Measurements from ENCODE around the gene ADGRV1.
A peak's percentile ranks its signal among the peaks of the same experiment; 100 is the strongest.
"Not testable (repeated sequence)": the region's sequence is repeated elsewhere in the genome, so short reads cannot be mapped to it uniquely, and the experiment has no call there.

The ADGRV1 gene

DNA sequence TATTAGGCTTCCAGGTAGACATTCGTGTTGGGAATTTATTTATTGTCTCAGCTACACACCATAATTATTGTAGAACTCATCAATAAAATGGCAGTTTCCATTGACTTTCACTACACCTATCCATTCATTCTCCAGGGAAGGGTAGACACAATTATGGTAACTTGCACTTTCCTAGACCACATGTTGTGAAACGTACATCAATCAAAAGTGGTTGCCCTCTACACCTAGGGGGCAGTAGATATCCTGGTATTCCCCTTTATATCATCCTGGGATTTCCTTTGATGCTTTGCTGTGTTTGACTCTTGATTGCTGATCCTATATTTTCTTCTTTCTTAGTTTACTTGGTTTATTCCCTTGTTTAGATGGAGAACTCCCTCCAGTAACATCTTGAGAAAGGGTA lies 47.9 kb downstream of the ADGRV1 start:
- no peak for DNase-seq (ENCODE audit: low spot score)
- TF ChIP-seq, protein P1, sequence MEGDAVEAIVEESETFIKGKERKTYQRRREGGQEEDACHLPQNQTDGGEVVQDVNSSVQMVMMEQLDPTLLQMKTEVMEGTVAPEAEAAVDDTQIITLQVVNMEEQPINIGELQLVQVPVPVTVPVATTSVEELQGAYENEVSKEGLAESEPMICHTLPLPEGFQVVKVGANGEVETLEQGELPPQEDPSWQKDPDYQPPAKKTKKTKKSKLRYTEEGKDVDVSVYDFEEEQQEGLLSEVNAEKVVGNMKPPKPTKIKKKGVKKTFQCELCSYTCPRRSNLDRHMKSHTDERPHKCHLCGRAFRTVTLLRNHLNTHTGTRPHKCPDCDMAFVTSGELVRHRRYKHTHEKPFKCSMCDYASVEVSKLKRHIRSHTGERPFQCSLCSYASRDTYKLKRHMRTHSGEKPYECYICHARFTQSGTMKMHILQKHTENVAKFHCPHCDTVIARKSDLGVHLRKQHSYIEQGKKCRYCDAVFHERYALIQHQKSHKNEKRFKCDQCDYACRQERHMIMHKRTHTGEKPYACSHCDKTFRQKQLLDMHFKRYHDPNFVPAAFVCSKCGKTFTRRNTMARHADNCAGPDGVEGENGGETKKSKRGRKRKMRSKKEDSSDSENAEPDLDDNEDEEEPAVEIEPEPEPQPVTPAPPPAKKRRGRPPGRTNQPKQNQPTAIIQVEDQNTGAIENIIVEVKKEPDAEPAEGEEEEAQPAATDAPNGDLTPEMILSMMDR (IDR thresholded peaks at IDR 0.05; ENCODE audit: borderline replicate concordance, control extremely low read depth, extremely low read depth, insufficient read depth, missing control alignments) = peak; percentile 26
- in situ Hi-C loops (cut with MboI; ENCODE audit: low sequenced_read_pairs, unreplicated experiment) = loop anchor here (10.0 kb wide), 1 partner anchor 172 kb away; no protein-coding TSS in a partner anchor

DNA sequence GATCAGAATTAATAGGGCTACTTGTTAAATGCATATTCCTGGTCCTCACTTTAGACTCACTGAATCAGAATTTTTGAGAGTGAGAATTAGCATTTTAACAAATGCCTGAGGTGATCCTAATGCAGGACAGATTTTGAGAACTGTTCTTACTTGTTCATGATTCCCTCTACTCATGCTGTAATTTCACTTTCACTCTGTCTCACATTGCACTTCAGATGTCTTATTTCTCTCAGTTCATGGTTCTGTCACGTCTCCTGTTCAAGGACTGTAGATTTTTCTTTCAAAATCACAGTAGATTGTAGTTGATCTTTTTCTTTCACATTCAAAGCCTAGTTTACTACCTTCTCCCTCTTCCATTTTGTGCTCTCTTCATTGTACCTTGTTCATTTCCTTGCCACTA lies 54.3 kb downstream of the ADGRV1 start:
- peak; percentile 56 for DNase-seq (ENCODE audit: low spot score)
- TF ChIP-seq, protein P1 (IDR thresholded peaks at IDR 0.05; ENCODE audit: borderline replicate concordance, control extremely low read depth, extremely low read depth, insufficient read depth, missing control alignments) = no peak
- in situ Hi-C loops (cut with MboI; ENCODE audit: low sequenced_read_pairs, unreplicated experiment) = no loop called here

DNA sequence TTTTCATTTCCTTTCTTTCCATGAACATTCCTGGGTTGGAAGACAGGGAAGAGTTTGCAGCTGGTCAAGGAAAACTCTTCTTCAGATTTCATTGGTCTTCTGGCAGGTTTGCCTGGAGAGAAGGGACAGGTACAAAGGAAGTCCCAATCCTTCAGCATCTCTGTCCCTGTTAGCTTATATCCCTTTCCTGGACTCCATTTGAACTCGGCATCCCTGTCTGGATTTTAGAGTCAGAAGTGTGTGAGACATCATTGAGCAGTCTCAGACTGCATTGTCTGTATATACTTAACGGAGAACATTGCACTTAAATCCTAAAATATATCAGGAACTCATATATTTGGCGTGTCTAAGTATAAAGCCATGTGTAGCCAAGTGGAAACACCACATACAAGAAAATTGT lies 54.9 kb downstream of the ADGRV1 start:
- TF ChIP-seq, protein P1 (IDR thresholded peaks at IDR 0.05; ENCODE audit: borderline replicate concordance, control extremely low read depth, extremely low read depth, insufficient read depth, missing control alignments) = no peak
- DNase-seq (ENCODE audit: low spot score) = no peak
- in situ Hi-C loops (cut with MboI; ENCODE audit: low sequenced_read_pairs, unreplicated experiment) = no loop called here

DNA sequence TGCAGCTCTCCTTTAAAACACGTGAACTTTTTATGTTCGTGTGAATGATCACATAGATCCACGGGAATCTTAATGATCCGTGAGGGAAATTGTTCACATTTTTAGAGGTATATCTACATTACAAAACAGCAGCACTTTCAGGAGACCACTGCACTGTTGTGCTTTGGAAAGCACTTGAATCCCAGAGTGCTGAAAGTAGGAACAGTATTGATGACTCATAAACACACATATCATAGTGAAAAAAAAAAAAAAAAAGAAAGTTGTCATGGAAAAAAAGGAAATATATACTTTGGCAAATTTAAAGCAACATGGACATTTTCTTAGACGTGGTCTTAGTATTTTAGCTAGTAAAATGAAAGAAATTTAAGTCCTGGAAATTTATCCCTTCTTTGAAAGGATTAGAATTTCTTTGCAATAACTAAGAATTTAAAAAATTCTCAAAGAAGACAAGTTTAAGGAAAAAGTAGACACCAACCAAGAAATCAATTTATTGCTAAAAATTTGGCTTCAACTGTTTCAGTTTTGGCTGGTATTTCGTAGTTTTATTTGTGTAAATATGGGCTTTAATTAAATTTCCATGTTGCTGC lies 55.4 kb downstream of the ADGRV1 start:
- in situ Hi-C loops (cut with MboI; ENCODE audit: low sequenced_read_pairs, unreplicated experiment) = no loop called here
- TF ChIP-seq, protein P1 (IDR thresholded peaks at IDR 0.05; ENCODE audit: borderline replicate concordance, control extremely low read depth, extremely low read depth, insufficient read depth, missing control alignments) = no peak
- DNase-seq (ENCODE audit: low spot score) = no peak

DNA sequence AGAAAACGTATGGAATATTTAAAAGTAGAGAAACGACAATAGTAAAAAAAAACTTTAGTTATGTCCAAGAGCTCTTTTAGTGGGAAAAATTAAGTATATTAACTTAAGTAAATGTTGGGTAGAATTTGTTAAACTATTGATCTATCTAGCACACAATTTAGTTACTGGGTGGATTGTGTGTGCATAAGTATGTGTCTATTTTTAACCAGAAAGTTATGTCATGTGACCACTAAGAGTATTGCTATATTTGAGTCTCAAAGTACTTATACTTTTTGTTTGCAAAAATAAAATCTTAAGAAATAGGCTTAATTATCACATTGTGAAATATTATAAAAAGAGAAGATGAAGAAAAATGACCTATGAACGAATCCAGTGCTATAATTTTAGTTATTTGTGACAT lies 56.8 kb downstream of the ADGRV1 start:
- no peak for DNase-seq (ENCODE audit: low spot score)
- TF ChIP-seq, protein P1 (IDR thresholded peaks at IDR 0.05; ENCODE audit: borderline replicate concordance, control extremely low read depth, extremely low read depth, insufficient read depth, missing control alignments) = no peak
- in situ Hi-C loops (cut with MboI; ENCODE audit: low sequenced_read_pairs, unreplicated experiment) = no loop called here

DNA sequence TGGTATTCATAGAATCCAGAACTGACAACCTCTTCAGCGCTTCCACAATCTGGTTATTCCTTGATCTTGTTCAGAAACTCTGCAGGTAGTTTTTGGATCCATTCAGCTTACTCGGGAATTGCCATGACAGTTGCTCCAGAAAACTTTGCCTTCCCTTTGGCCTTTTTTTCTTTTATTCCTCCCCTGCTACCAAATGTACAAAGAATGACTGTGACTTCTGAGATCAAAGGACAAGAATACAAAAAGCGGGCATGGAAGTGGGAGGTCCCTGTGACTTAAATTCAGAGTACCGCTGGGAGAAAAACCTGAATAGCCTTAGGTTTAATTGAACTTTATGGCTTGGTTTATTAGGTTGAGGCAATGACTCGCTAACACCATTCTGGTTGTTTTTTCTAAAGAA lies 59.5 kb downstream of the ADGRV1 start:
- TF ChIP-seq, protein P1 (IDR thresholded peaks at IDR 0.05; ENCODE audit: borderline replicate concordance, control extremely low read depth, extremely low read depth, insufficient read depth, missing control alignments) = no peak
- DNase-seq (ENCODE audit: low spot score) = no peak
- in situ Hi-C loops (cut with MboI; ENCODE audit: low sequenced_read_pairs, unreplicated experiment) = no loop called here

DNA sequence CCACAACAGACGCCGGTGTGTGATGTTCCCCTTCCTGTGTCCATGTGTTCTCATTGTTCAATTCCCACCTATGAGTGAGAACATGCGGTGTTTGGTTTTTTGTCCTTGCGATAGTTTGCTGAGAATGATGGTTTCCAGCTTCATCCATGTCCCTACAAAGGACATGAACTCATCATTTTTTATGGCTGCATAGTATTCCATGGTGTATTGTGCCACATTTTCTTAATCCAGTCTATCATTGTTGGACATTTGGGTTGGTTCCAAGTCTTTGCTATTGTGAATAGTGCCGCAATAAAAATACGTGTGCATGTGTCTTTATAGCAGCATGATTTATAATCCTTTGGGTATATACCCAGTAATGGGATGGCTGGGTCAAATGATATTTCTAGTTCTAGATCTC lies 61.2 kb downstream of the ADGRV1 start:
- DNase-seq (ENCODE audit: low spot score); in situ Hi-C loops (cut with MboI; ENCODE audit: low sequenced_read_pairs, unreplicated experiment): not testable (repeated sequence)

Measured in GM13976 (cell line).